D721Med (cell line): Measurements from ENCODE around the gene SV2C.

Experiments used
- DNase-seq: peaks from one replicate; pipeline ENCODE4 v3.0.0; 2011; ENCODE audit warnings: low spot score; ENCODE audit not compliant: insufficient read length
- FAIRE-seq: peaks from 2 replicates; lab custom pipeline; 2011; peaks lifted over from hg19 to GRCh38; lab: Jason Lieb, UNC
- TF ChIP-seq, protein P1 (sequence below): IDR thresholded peaks from 2 replicates; pipeline ENCODE4 v1.5.1; 2012; ENCODE audit warnings: mild to moderate bottlenecking, control low read depth; ENCODE audit not compliant: insufficient read depth; ENCODE audit errors: missing control alignments

SV2C gene

DNA sequence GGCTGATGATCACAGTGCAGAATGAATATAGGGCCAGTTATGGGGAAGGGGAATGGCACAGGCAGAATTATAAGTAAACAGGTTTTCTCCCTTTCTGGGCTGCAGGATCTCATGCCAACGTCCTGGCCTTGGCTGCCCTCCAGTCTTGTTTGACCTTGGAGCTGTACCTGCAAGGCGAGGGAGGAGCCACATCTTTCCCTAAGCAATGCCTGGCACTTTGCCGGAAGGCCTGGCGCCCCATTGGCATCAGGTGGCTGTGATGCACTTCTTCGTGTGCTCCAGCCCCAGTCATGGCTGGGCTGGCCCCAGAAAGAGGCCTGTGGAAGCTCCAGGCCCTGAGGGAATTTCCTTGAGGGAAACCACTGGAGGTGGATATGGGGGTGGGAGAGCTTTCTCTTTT is 303.2 kb downstream of the SV2C start:
- DNase-seq (no peak), FAIRE-seq (no peak)
- TF ChIP-seq, protein P1, sequence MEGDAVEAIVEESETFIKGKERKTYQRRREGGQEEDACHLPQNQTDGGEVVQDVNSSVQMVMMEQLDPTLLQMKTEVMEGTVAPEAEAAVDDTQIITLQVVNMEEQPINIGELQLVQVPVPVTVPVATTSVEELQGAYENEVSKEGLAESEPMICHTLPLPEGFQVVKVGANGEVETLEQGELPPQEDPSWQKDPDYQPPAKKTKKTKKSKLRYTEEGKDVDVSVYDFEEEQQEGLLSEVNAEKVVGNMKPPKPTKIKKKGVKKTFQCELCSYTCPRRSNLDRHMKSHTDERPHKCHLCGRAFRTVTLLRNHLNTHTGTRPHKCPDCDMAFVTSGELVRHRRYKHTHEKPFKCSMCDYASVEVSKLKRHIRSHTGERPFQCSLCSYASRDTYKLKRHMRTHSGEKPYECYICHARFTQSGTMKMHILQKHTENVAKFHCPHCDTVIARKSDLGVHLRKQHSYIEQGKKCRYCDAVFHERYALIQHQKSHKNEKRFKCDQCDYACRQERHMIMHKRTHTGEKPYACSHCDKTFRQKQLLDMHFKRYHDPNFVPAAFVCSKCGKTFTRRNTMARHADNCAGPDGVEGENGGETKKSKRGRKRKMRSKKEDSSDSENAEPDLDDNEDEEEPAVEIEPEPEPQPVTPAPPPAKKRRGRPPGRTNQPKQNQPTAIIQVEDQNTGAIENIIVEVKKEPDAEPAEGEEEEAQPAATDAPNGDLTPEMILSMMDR, result no peak

DNA sequence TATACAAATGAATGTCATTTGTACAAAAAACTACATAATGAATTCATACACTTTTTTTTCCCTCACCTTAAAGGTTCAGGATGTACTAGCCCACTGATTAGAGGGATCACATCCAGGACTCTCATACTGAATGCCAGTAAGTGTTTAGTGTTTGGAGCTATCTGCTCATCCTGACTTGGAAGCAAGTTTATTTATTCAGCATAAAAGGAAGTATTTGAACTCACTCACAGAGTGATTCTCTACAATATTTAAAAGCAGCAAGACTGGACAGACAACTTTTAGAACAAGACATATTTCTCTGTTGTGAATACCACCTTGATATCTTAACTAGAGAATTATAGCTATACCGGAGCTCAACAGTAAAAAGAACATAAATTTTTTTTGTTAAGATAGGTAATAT is 305.1 kb downstream of the SV2C start:
- no peak for FAIRE-seq
- TF ChIP-seq, protein P1, result no peak

GRCh38 chr5:76388791-76389512 is 305.8 kb downstream of the SV2C start:
- peak; percentile 35 for DNase-seq
- TF ChIP-seq, protein P1, result no peak
- peak; percentile 83 for FAIRE-seq

More for the DNA sequence above, 305.1 kb downstream of the SV2C start:
- DNase-seq, result no peak

- TF ChIP-seq, protein P1, result no peak
- FAIRE-seq (no peak), DNase-seq (no peak)
These were observed 306.5 kb downstream of the SV2C start for GRCh38 chr5:76389513-76390154.

GRCh38 chr5:76391014-76391413 is 307.8 kb downstream of the SV2C start:
- TF ChIP-seq, protein P1, result no peak
- DNase-seq (no peak), FAIRE-seq (no peak)

GRCh38 chr5:76393035-76393680 is 310.0 kb downstream of the SV2C start:
- no peak for DNase-seq
- TF ChIP-seq, protein P1, result no peak
- FAIRE-seq, result no peak
